Vagina (tissue), 2 donors: ENCODE data around the gene DDX18. TPM values are rescaled to one million over a fixed set of nuclear protein-coding genes. Genes with fewer than 3 reads are reported as not detected.
A peak's percentile ranks its signal among the peaks of the same experiment; 100 is the strongest.
"Not testable (repeated sequence)": the region's sequence is repeated elsewhere in the genome, so short reads cannot be mapped to it uniquely, and the experiment has no call there.

Source experiments
- DNase-seq, 2 donors: peaks; one replicate each; pipeline ENCODE4 v3.0.0-alpha.2; 2017; ENCODE audit errors: extremely low spot score in 2 of 2
- H3K27ac ChIP-seq: fragments of 200-600 bp; sonication (generic); one replicate; pipeline ENCODE4 v1.5.1; 2019
- H3K27me3 ChIP-seq: fragments of 200-600 bp; sonication (generic); one replicate; pipeline ENCODE4 v1.5.1; 2019
- H3K36me3 ChIP-seq, 2 donors: fragments of 200-600 bp; sonication (generic); one replicate each; pipeline ENCODE4 v1.5.1; 2017 to 2019
- H3K4me1 ChIP-seq: fragments of 200-600 bp; sonication (generic); one replicate; pipeline ENCODE4 v1.5.1; 2019
- H3K4me3 ChIP-seq, 2 donors: fragments of 200-600 bp; sonication (generic); 1 replicate in 1 of 2; 2 replicates in 1 of 2; pipeline ENCODE4 v1.5.1; 2016 to 2019
- H3K9me3 ChIP-seq: fragments of 200-600 bp; sonication (generic); one replicate; pipeline ENCODE4 v1.5.1; 2019
- CTCF ChIP-seq, 3 experiments: fragments of 450-650 bp in 2 of 3; fragments of 200-600 bp in 1 of 3; sonication (generic) in 1 of 3; IDR thresholded peaks; one replicate each; pipeline ENCODE4 v1.5.1; 2017 to 2019; ENCODE audit warnings: antibody characterized with exemption in 3 of 3, mild to moderate bottlenecking in 2 of 3, moderate library complexity in 2 of 3
- POLR2A ChIP-seq, 2 donors: fragments of 450-650 bp; IDR thresholded peaks; one replicate each; pipeline ENCODE4 v1.6.1; 2017; ENCODE audit warnings: antibody characterized with exemption in 2 of 2, mild to moderate bottlenecking in 2 of 2, moderate library complexity in 2 of 2
- POLR2AphosphoS5 ChIP-seq, 2 donors: sonication (generic); formaldehyde crosslinking; IDR thresholded peaks; one replicate each; pipeline ENCODE4 v1.9.0; 2017; ENCODE audit warnings: antibody characterized with exemption in 2 of 2, mild to moderate bottlenecking in 2 of 2, low read depth in 1 of 2; ENCODE audit not compliant: insufficient read depth in 1 of 2
- intact Hi-C: fragments of 100-400 bp; cut with DNase I; formaldehyde crosslinking; loops from one replicate; pipeline ENCODE4 v1.15.1; 2023
- total RNA-seq: library from RNA; depleted of rRNA; stranded (reverse); fragments of >200 nt; gene quantifications from one replicate; pipeline ENCODE4 v1.2.3, GENCODE V29; 2016

The DDX18 gene
- total RNA-seq, 1 donor from 2014 or later: 33.9 TPM

GRCh38 chr2:117815946-117816345 is 1.5 kb downstream of the DDX18 start:
- no peak for DNase-seq
- Histone ChIP-seq H3K36me3 (peaks cover 0 to 33% of the 10 kb centered on the region in 2 donors), H3K27me3 (no peaks in the 10 kb centered on the region), H3K4me3 (peak overlapping the region; percentile 84 to 97), H3K27ac (no peak overlapping the region), H3K9me3 (no peaks in the 10 kb centered on the region), H3K4me1 (peaks cover 24% of the 10 kb centered on the region)
- intact Hi-C loops: no loop called here
- TF ChIP-seq POLR2A (IDR thresholded peaks at IDR 0.05) (no peak), CTCF (IDR thresholded peaks at IDR 0.05) (no peak), POLR2AphosphoS5 (IDR thresholded peaks at IDR 0.05; ENCODE audit: insufficient read depth in 1 of 2, low read depth in 1 of 2) (no peak)

- no peak overlapping the region for H3K4me3 ChIP-seq
- H3K27ac ChIP-seq: no peak overlapping the region
- H3K36me3 ChIP-seq: peaks cover 8 to 63% of the 10 kb centered on the region in 2 donors
- H3K4me1 ChIP-seq: peaks cover 24% of the 10 kb centered on the region
- no peak for TF ChIP-seq POLR2AphosphoS5 (IDR thresholded peaks at IDR 0.05; ENCODE audit: insufficient read depth in 1 of 2, low read depth in 1 of 2)
- no peak for TF ChIP-seq CTCF (IDR thresholded peaks at IDR 0.05)
- TF ChIP-seq POLR2A (IDR thresholded peaks at IDR 0.05): no peak
- H3K9me3 ChIP-seq: no peaks in the 10 kb centered on the region
- no peaks in the 10 kb centered on the region for H3K27me3 ChIP-seq
- intact Hi-C loops: no loop called here
- no peak for DNase-seq
These were observed 4.4 kb downstream of the DDX18 start for GRCh38 chr2:117818921-117819320.

- Histone ChIP-seq H3K27me3 (no peaks in the 10 kb centered on the region), H3K27ac (no peak overlapping the region), H3K4me1 (peaks cover 20% of the 10 kb centered on the region), H3K36me3 (peaks cover 8 to 78% of the 10 kb centered on the region in 2 donors), H3K4me3 (no peak overlapping the region), H3K9me3 (no peaks in the 10 kb centered on the region)
- TF ChIP-seq CTCF (IDR thresholded peaks at IDR 0.05) (no peak), POLR2AphosphoS5 (IDR thresholded peaks at IDR 0.05; ENCODE audit: insufficient read depth in 1 of 2, low read depth in 1 of 2) (no peak), POLR2A (IDR thresholded peaks at IDR 0.05) (no peak)
- intact Hi-C loops: loop anchor here (10.0 kb wide), 1 partner anchor 184 kb away; no protein-coding TSS in a partner anchor
- DNase-seq: no peak
These were observed 6.0 kb downstream of the DDX18 start for GRCh38 chr2:117820444-117820843.

GRCh38 chr2:117825437-117825836 is 10.9 kb downstream of the DDX18 start:
- DNase-seq: no peak
- no peaks in the 10 kb centered on the region for H3K4me1 ChIP-seq
- TF ChIP-seq CTCF (IDR thresholded peaks at IDR 0.05) (no peak), POLR2AphosphoS5 (IDR thresholded peaks at IDR 0.05; ENCODE audit: insufficient read depth in 1 of 2, low read depth in 1 of 2) (no peak), POLR2A (IDR thresholded peaks at IDR 0.05) (no peak)
- H3K27me3 ChIP-seq: no peaks in the 10 kb centered on the region
- no peak overlapping the region for H3K4me3 ChIP-seq
- intact Hi-C loops: loop anchor here (10.0 kb wide), 1 partner anchor 179 kb away; no protein-coding TSS in a partner anchor
- H3K36me3 ChIP-seq: peaks cover 13 to 98% of the 10 kb centered on the region in 2 donors
- no peaks in the 10 kb centered on the region for H3K9me3 ChIP-seq
- no peak overlapping the region for H3K27ac ChIP-seq

- not testable (repeated sequence) for H3K27me3 ChIP-seq, H3K4me1 ChIP-seq, H3K9me3 ChIP-seq, H3K27ac ChIP-seq, H3K4me3 ChIP-seq, DNase-seq
- intact Hi-C loops: loop anchor here (10.0 kb wide), 1 partner anchor 177 kb away; no protein-coding TSS in a partner anchor
- peaks cover 13 to 80% of the 10 kb centered on the region in 2 donors for H3K36me3 ChIP-seq
These were observed 13.0 kb downstream of the DDX18 start for GRCh38 chr2:117827464-117827863.
